Uterus (tissue), 4 donors: ENCODE data around the gene USP32. TPM values are rescaled to one million over a fixed set of nuclear protein-coding genes. Genes with fewer than 3 reads are reported as not detected.
"Not testable (repeated sequence)": the region's sequence is repeated elsewhere in the genome, so short reads cannot be mapped to it uniquely, and the experiment has no call there.

Experiments
- DNase-seq, 2 donors: peaks; one replicate each; pipeline ENCODE4 v3.0.0-alpha.2; 2019 to 2020
- H3K27ac ChIP-seq, 2 donors: fragments of 200-600 bp; sonication (generic); 1 replicate in 1 of 2; 2 replicates in 1 of 2; pipeline ENCODE4 v1.5.1; 2016 to 2018
- H3K27me3 ChIP-seq, 2 donors: fragments of 200-600 bp; sonication (generic); one replicate each; pipeline ENCODE4 v1.5.1; 2018 to 2019; ENCODE audit warnings: control low read depth in 1 of 2
- H3K36me3 ChIP-seq, 2 donors: fragments of 200-600 bp; sonication (generic); one replicate each; pipeline ENCODE4 v1.5.1; 2019; ENCODE audit warnings: control low read depth in 1 of 2
- H3K4me1 ChIP-seq, 2 donors: fragments of 200-600 bp; sonication (generic); one replicate each; pipeline ENCODE4 v1.5.1; 2018 to 2019; ENCODE audit warnings: control low read depth in 1 of 2
- H3K4me3 ChIP-seq, 2 donors: fragments of 200-600 bp; sonication (generic); 1 replicate in 1 of 2; 2 replicates in 1 of 2; pipeline ENCODE4 v1.5.1; 2018 to 2019; ENCODE audit warnings: mild to moderate bottlenecking in 1 of 2
- H3K9me3 ChIP-seq, 2 donors: fragments of 200-600 bp; sonication (generic); one replicate each; pipeline ENCODE4 v1.5.1; 2019; ENCODE audit warnings: control low read depth in 1 of 2
- POLR2A ChIP-seq, 2 donors: fragments of 450-650 bp; IDR thresholded peaks; one replicate each; pipeline ENCODE4 v1.6.1; 2016; ENCODE audit warnings: antibody characterized with exemption in 2 of 2, mild to moderate bottlenecking in 1 of 2, moderate library complexity in 1 of 2
- intact Hi-C: fragments of 100-400 bp; cut with DNase I; formaldehyde crosslinking; loops from one replicate; pipeline ENCODE4 v1.15.1; 2023; ENCODE audit warnings: low total_unique reads
- total RNA-seq, 4 donors: library from RNA; depleted of rRNA in 3 of 4; stranded (reverse); fragments of >200 nt in 3 of 4; gene quantifications; one replicate each; pipeline versions ENCODE4 v1.1.0 to v1.2.4, GENCODE V29; 2014 to 2023
- TF ChIP-seq, protein P1 (sequence below), 4 experiments: fragments of 200-600 bp in 2 of 4; fragments of 450-650 bp in 2 of 4; sonication (generic) in 2 of 4; IDR thresholded peaks; one replicate each; pipeline ENCODE4 v1.5.1; 2016 to 2019; ENCODE audit warnings: antibody characterized with exemption in 4 of 4, mild to moderate bottlenecking in 2 of 4, moderate library complexity in 1 of 4
- donor health status: DM: yes; HTN: yes; CAD: no.

USP32 gene
- total RNA-seq, 4 donors from 2014 or later, result 28.4 to 54.1 (median 43.1) TPM

DNA sequence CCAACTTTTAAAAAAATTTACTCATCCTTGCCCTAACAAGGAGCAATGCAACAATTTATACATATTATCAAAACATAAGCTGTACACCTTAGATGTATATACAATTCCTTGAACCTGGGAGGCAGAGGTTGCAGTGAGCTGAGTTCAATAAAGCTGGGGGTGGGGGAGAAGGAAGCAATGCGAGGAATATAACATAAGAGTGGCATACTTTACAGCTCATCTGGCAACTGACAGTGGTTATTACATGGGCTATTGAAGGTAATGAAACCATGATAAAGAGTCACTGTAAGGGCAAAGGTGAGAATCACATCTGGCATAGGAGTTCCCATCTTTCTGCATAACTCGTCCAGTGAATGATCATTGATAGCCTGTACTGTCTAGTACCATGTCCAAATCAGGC lies 198.5 kb downstream of the USP32 start:
- H3K4me1 ChIP-seq, result no peaks in the 10 kb centered on the region
- no peak for DNase-seq
- intact Hi-C loops, result no loop called here
- no peaks in the 10 kb centered on the region for H3K36me3 ChIP-seq
- H3K9me3 ChIP-seq, result no peaks in the 10 kb centered on the region
- TF ChIP-seq, protein P1, sequence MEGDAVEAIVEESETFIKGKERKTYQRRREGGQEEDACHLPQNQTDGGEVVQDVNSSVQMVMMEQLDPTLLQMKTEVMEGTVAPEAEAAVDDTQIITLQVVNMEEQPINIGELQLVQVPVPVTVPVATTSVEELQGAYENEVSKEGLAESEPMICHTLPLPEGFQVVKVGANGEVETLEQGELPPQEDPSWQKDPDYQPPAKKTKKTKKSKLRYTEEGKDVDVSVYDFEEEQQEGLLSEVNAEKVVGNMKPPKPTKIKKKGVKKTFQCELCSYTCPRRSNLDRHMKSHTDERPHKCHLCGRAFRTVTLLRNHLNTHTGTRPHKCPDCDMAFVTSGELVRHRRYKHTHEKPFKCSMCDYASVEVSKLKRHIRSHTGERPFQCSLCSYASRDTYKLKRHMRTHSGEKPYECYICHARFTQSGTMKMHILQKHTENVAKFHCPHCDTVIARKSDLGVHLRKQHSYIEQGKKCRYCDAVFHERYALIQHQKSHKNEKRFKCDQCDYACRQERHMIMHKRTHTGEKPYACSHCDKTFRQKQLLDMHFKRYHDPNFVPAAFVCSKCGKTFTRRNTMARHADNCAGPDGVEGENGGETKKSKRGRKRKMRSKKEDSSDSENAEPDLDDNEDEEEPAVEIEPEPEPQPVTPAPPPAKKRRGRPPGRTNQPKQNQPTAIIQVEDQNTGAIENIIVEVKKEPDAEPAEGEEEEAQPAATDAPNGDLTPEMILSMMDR (IDR thresholded peaks at IDR 0.05), result no peak
- no peak for TF ChIP-seq POLR2A (IDR thresholded peaks at IDR 0.05)
- H3K4me3 ChIP-seq, result no peak overlapping the region
- no peaks in the 10 kb centered on the region for H3K27me3 ChIP-seq
- no peak overlapping the region for H3K27ac ChIP-seq

DNA sequence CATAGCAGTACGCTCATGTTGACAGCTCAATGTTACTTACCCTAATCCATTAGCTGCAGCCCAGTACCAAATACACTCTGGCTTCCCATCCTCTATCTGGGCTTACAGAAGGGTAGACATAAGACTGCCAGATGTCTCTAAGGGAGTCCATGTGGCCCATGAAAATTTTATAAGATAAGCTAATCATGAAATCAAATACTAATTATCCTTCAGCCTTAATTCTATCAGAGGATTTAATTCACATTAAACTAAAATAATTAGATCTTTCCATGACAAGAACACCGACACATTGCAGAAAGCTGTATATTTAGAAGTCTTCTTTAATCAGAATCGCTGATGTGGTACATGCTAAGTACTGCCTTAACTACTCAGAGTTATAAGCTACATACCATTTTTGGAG lies 198.9 kb downstream of the USP32 start:
- H3K4me1 ChIP-seq, intact Hi-C loops, H3K36me3 ChIP-seq, H3K9me3 ChIP-seq, H3K27ac ChIP-seq, DNase-seq, H3K27me3 ChIP-seq, H3K4me3 ChIP-seq: not testable (repeated sequence)

DNA sequence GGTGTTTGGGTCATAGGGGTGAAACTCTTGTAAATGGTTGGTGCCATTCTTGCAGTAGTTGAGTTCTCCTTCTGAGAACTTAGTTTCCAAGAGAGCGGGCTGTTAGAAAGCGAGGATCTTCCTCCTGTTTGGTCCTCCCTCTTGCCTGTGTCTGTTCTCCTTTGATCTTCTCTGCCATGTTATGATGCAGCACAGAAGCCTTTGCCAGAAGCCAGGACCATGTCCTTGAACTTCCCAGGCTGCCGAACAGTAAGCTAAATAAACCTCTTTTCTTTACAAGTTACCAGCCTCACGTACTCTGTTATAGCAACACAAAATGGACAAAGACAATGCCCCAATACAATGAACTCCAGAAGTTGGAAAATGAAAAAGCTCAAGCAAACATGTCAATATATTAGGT lies 201.9 kb downstream of the USP32 start:
- H3K4me3 ChIP-seq, intact Hi-C loops, H3K36me3 ChIP-seq, DNase-seq, H3K27me3 ChIP-seq, H3K9me3 ChIP-seq, H3K4me1 ChIP-seq, H3K27ac ChIP-seq: not testable (repeated sequence)

DNA sequence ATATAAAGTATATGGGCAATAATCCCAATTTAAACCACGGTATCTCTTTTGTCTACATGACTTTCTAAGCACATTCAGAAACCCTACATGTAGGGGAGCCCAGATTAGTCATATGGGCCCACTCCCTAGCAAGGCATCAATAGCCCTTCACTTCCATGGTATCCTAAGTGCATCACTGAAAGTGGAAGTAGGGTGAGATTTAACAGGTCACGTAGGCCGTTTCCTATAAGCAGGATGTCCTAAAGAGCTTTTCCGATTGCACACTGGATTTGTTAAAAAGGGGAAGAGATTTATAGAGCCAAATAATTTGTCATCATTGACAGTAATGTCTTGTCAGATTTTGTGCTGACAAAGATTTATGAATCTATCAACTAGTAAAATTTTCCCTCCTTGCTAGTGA lies 203.2 kb downstream of the USP32 start:
- Histone ChIP-seq H3K36me3 (no peaks in the 10 kb centered on the region), H3K27me3 (no peaks in the 10 kb centered on the region), H3K9me3 (no peaks in the 10 kb centered on the region), H3K27ac (no peak overlapping the region), H3K4me1 (no peaks in the 10 kb centered on the region), H3K4me3 (no peak overlapping the region)
- DNase-seq, result no peak
- intact Hi-C loops, result no loop called here
- TF ChIP-seq, protein P1 (IDR thresholded peaks at IDR 0.05), result no peak
- no peak for TF ChIP-seq POLR2A (IDR thresholded peaks at IDR 0.05)

DNA sequence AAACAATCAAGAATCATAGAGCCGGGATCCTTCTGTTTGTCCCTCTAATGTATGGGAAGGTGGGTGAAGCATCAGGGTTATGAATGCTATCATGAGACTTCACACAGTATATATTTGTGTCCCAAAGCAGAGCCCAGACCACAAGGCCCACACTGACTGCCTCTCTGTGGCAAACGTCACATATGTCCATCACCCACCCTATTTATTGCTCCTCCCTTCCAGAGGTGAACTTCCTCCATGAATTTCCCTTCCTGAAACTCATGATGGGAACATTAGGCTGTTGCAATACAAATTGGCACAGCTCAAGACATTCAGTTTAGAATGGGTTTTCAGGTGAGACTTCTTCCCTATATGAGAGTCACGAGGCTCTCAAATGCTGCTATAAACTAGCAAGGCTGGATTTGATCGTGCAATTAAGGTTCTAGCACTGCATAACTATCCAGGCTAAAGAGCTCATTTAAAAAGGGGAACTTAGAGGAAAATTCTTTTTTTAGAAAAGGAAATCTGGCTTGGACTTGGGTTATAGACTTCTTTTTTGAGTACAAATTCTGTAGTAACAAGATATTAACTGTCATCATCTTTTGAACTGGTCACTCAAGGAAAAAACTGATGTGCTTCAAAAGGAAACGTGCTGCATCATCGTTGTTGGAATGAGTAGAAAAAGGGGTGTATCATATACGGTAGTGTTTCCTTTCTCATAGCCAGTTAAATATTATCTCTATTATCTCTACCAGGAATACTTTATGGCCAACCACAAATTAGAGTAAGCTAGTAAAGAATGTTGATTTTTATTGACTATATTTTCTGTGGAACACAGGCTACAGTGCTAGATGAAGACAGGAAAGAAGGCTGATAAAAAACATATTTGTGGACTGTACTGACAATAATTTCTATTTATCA lies 204.8 kb downstream of the USP32 start:
- H3K27me3 ChIP-seq, H3K4me3 ChIP-seq, DNase-seq, intact Hi-C loops, H3K36me3 ChIP-seq, H3K27ac ChIP-seq, H3K9me3 ChIP-seq, H3K4me1 ChIP-seq: not testable (repeated sequence)

DNA sequence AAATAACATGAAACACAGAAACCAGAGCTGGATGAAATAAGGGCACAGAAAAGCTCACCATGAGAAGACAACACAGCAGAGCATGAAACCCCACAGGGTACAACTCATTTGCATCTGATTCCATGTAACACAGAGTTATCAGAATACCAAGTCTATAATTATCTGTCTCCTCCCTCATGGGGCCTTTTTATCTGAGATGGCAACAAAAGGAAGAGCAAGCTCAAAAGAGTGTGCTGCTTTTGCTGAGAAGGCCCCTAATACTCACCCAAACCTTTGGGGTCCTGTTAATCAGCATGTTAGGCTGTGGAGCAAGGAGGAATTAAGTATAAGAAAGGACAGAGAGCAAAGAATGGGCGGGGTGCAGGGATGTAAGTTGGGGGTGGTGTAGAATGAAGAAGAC lies 205.6 kb downstream of the USP32 start:
- H3K4me1 ChIP-seq, intact Hi-C loops, H3K9me3 ChIP-seq, H3K36me3 ChIP-seq, DNase-seq, H3K27me3 ChIP-seq, H3K27ac ChIP-seq, H3K4me3 ChIP-seq: not testable (repeated sequence)

DNA sequence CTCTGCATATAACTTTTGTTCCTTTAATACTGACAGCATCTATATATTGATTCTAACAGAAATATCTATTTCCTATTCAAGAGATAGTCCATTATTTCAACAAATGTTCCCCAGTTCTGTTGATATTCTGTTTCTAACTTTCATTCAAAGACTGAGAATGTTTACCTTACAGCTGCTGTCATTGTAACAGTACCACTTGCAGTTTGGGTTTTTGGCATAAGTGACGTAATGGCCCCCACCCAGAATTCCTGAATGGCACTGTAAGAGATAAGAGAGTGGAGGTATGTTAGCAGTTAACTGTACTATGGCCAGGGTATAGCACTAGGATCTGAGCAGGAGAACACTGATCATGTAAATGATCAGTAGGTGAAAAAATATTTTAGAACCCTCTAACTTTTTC lies 211.6 kb downstream of the USP32 start:
- H3K27ac ChIP-seq, H3K36me3 ChIP-seq, intact Hi-C loops, DNase-seq, H3K27me3 ChIP-seq, H3K9me3 ChIP-seq, H3K4me3 ChIP-seq, H3K4me1 ChIP-seq: not testable (repeated sequence)

DNA sequence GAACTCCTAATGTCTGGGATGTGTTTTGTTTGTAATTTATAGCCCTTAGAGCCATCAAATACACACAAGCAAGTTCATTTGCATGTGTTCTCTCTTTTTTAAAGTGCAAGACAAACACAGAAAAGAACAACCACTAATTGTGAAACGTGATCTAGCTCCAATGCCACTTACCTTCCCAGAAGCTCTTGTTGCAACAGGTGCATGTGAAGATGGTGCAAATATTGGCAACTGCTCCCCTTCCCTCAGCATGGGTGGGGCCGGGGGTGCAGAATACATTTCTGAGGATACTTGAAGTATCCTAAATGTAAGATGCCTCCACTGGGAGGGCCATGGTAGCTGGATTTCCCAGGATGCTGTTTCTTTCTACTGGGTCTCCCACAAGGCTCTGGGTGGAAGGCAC lies 213.8 kb downstream of the USP32 start:
- H3K9me3 ChIP-seq, DNase-seq, H3K4me1 ChIP-seq, intact Hi-C loops, H3K4me3 ChIP-seq, H3K27me3 ChIP-seq, H3K36me3 ChIP-seq, H3K27ac ChIP-seq: not testable (repeated sequence)

DNA sequence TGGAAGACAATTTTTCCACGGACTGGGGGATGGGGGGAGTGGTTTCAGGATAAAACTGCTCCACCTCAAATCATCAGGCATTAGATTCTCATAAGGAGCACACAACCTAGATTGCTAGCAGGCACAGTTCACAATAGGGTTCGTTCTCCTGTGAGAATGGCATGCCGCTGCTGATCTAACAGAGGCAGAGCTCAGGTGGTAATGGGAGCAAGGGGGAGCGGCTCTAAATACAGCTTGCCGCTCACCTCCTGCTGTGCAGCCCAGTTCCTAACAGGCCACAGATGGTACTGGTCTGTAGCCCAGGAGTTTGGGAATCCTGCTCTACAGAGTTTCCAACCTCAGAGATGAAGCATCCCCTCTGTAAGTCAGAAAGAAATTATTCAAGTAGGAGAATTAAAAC lies 215.2 kb downstream of the USP32 start:
- H3K27ac ChIP-seq, H3K4me3 ChIP-seq, DNase-seq, H3K4me1 ChIP-seq, intact Hi-C loops, H3K27me3 ChIP-seq, H3K9me3 ChIP-seq, H3K36me3 ChIP-seq: not testable (repeated sequence)

DNA sequence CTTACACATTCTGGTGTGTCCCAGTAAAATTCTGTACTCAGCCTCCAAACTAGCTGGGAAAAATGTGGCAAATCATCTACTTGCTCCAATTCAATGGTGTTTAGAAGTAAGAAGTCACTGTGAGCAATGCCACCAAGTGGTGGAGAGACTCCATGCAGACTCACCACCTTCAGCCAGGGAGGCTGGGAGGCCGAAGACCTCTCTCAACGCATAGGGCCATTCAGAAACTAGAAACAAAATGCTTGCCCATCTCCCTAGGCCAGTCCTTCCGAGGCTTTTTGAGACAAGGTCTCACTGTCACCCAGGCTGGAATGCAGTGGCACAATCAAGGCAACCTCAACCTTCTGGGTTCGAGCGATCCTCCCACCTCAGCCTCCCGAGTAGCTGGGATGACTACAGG lies 217.2 kb downstream of the USP32 start:
- H3K4me1 ChIP-seq, DNase-seq, H3K36me3 ChIP-seq, H3K27me3 ChIP-seq, H3K9me3 ChIP-seq, H3K4me3 ChIP-seq, intact Hi-C loops, H3K27ac ChIP-seq: not testable (repeated sequence)
